B cell (primary cell): ENCODE measurements around the gene CD109. TPM values are rescaled to one million over a fixed set of nuclear protein-coding genes. Genes with fewer than 3 reads are reported as not detected.
"Not testable (repeated sequence)": the region's sequence is repeated elsewhere in the genome, so short reads cannot be mapped to it uniquely, and the experiment has no call there.

ENCODE experiments used
- ATAC-seq: fragments of 200-7000 bp; cut with Tn5 transposase; one replicate; pipeline ENCODE4 v1.10.0; 2021; ENCODE audit warnings: low read depth, mild to moderate bottlenecking, moderate number of reproducible peaks, moderate library complexity
- CTCF ChIA-PET: fragments of 350-600 bp; sonication (Branson Sonifier 250); formaldehyde crosslinking; loops from one replicate; lab custom pipeline; 2021; ENCODE audit warnings: antibody characterized with exemption, inconsistent platforms; lab: Charles Lee
- POLR2A ChIA-PET: fragments of 350-600 bp; sonication (Branson Sonifier 250); formaldehyde crosslinking; loops from one replicate; lab custom pipeline; 2021; ENCODE audit warnings: antibody characterized with exemption; lab: Charles Lee
- DNase-seq: peaks from one replicate; pipeline ENCODE4 v3.0.0; 2013
- H2AFZ ChIP-seq: 2 replicates; pipeline ENCODE4 v1.6.1; 2012; ENCODE audit warnings: mild to moderate bottlenecking, low read depth, low read length; ENCODE audit not compliant: insufficient read depth, poor library complexity, severe bottlenecking
- H3K27ac ChIP-seq, 2 donors: 1 replicate in 1 of 2; 2 replicates in 1 of 2; pipeline ENCODE4 v1.5.1; 2012 to 2013; ENCODE audit warnings: low read length in 2 of 2, mild to moderate bottlenecking in 2 of 2, moderate library complexity in 1 of 2
- H3K27me3 ChIP-seq, 4 experiments: fragments of 200-600 bp in 1 of 4; sonication (generic) in 1 of 4; replicated peaks in 1 of 4; 1 replicate in 2 of 4; 2 replicates in 2 of 4; pipeline versions ENCODE4 v1.6.1 to v1.7.0; 2013 to 2016; ENCODE audit warnings: low read length in 3 of 4, mild to moderate bottlenecking in 2 of 4, mixed read lengths in 1 of 4, moderate library complexity in 1 of 4; ENCODE audit not compliant: insufficient read depth in 4 of 4, control insufficient read depth in 3 of 4; ENCODE audit errors: control extremely low read depth in 1 of 4
- H3K36me3 ChIP-seq, 2 experiments: replicated peaks in 1 of 2; 1 replicate in 1 of 2; 2 replicates in 1 of 2; pipeline versions ENCODE4 v1.6.1 to v1.7.1; 2013; ENCODE audit warnings: low read length in 1 of 2; ENCODE audit not compliant: insufficient read depth in 2 of 2, control insufficient read depth in 1 of 2; ENCODE audit errors: control extremely low read depth in 1 of 2, extremely low read depth in 1 of 2
- H3K4me1 ChIP-seq, 2 donors: fragments of 200-600 bp in 1 of 2; sonication (generic) in 1 of 2; 1 replicate in 1 of 2; 2 replicates in 1 of 2; pipeline versions ENCODE4 v1.5.1 to v1.6.1; 2013 to 2017; ENCODE audit warnings: low read length in 2 of 2; ENCODE audit not compliant: control insufficient read depth in 2 of 2, insufficient read depth in 2 of 2
- H3K4me2 ChIP-seq: replicated peaks from 2 replicates; pipeline ENCODE3; 2012; ENCODE audit warnings: mild to moderate bottlenecking, low read depth, low read length; ENCODE audit not compliant: poor library complexity, severe bottlenecking
- H3K4me3 ChIP-seq, 5 experiments: fragments of 200-600 bp in 1 of 5; sonication (generic) in 1 of 5; 1 replicate in 3 of 5; 2 replicates in 2 of 5; pipeline versions ENCODE4 v1.5.1 to v1.7.0; 2011 to 2016; ENCODE audit warnings: low read length in 4 of 5, mild to moderate bottlenecking in 4 of 5, low read depth in 2 of 5, control low read depth in 1 of 5, moderate library complexity in 1 of 5; ENCODE audit not compliant: insufficient read depth in 1 of 5; ENCODE audit errors: control extremely low read depth in 1 of 5, extremely low read depth in 1 of 5
- H3K79me2 ChIP-seq: fragments of 200-600 bp; sonication (generic); one replicate; pipeline ENCODE4 v1.6.0; 2016; ENCODE audit warnings: low read length; ENCODE audit not compliant: control insufficient read depth, insufficient read depth
- H3K9ac ChIP-seq: fragments of 200-600 bp; sonication (generic); 2 replicates; pipeline ENCODE4 v1.6.1; 2017; ENCODE audit warnings: mild to moderate bottlenecking, low read length, moderate library complexity
- H3K9me3 ChIP-seq, 3 donors: one replicate each; pipeline versions ENCODE4 v1.6.1 to v1.7.1; 2013; ENCODE audit warnings: low read length in 2 of 3; ENCODE audit not compliant: control insufficient read depth in 2 of 3, insufficient read depth in 1 of 3; ENCODE audit errors: control extremely low read depth in 1 of 3
- H4K20me1 ChIP-seq: 2 replicates; pipeline ENCODE4 v1.6.0; 2012; ENCODE audit warnings: mild to moderate bottlenecking, low read length; ENCODE audit not compliant: insufficient read depth, control insufficient read depth, poor library complexity, severe bottlenecking
- H3K27ac Mint-ChIP-seq: one replicate; pipeline ENCODE4 v1.8.0; 2021; ENCODE audit warnings: mixed read lengths
- H3K27me3 Mint-ChIP-seq: one replicate; pipeline ENCODE4 v1.8.0; 2021; ENCODE audit warnings: mixed read lengths
- H3K4me1 Mint-ChIP-seq: one replicate; pipeline ENCODE4 v1.8.0; 2021; ENCODE audit warnings: mixed read lengths
- H3K4me3 Mint-ChIP-seq: one replicate; pipeline ENCODE4 v1.8.0; 2021; ENCODE audit warnings: mixed read lengths
- H3K9me3 Mint-ChIP-seq: one replicate; pipeline ENCODE4 v1.8.0; 2022; ENCODE audit warnings: mixed read lengths; ENCODE audit not compliant: insufficient read depth
- EZH2 ChIP-seq: IDR thresholded peaks from 2 replicates; pipeline ENCODE4 v1.6.1; 2012; ENCODE audit warnings: borderline replicate concordance, low read depth, mild to moderate bottlenecking, moderate library complexity, low read length; ENCODE audit not compliant: insufficient read depth, poor library complexity, severe bottlenecking
- WGBS: methylation state at CpG from one replicate; pipeline ENCODE4 v1.1.5; 2013; ENCODE audit warnings: missing lambda C conversion rate; ENCODE audit not compliant: insufficient coverage; 5-methylcytosine and 5-hydroxymethylcytosine counted together
- intact Hi-C: fragments of 100-400 bp; cut with micrococcal nuclease; formaldehyde crosslinking; loops from one replicate; pipeline ENCODE4 v1.10.0; 2022
- polyA plus RNA-seq: library from polyadenylated mRNA; depleted of rRNA; stranded (reverse); fragments of >200 nt; gene quantifications from 2 replicates; pipeline ENCODE4 v1.2.3, GENCODE V29; 2012
- total RNA-seq, 2 donors: library from RNA; stranded (reverse); fragments of 120-200 nt in 1 of 2; gene quantifications; 1 replicate in 1 of 2; 2 replicates in 1 of 2; pipeline versions ENCODE4 v1.2.3 to v1.2.4, GENCODE V29; 2013 to 2022
- TF ChIP-seq, protein P1 (sequence below): fragments of 200-600 bp; IDR thresholded peaks from one replicate; pipeline ENCODE4 v1.8.0; 2022; ENCODE audit warnings: antibody characterized with exemption, mild to moderate bottlenecking

The CD109 gene
- total and polyA plus RNA-seq, 2 donors (not counting 1 experiment from before 2014, with no cell fraction given): 0.15 TPM; not detected in 1

DNA sequence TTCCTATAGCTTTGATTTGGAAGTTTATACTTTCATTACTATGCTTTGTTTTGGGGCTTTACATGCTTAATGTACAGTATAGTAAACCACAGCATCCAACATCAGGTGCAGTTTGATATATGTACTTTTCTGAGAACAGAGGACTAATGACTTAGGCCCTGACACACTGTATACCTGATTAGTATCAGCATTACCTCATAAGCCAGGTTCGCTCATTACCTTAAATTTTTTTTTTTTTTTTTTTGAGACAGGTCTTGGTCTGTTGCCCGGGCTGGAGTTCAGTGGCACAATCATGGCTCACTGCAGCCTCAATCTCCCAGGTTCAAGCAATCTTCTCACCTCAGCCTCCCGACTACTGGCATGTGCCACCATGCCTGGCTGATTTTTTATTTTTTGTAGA, 28.4 kb downstream of the CD109 start:
- H3K27ac Mint-ChIP-seq: no peak overlapping the region
- TF ChIP-seq, protein P1, sequence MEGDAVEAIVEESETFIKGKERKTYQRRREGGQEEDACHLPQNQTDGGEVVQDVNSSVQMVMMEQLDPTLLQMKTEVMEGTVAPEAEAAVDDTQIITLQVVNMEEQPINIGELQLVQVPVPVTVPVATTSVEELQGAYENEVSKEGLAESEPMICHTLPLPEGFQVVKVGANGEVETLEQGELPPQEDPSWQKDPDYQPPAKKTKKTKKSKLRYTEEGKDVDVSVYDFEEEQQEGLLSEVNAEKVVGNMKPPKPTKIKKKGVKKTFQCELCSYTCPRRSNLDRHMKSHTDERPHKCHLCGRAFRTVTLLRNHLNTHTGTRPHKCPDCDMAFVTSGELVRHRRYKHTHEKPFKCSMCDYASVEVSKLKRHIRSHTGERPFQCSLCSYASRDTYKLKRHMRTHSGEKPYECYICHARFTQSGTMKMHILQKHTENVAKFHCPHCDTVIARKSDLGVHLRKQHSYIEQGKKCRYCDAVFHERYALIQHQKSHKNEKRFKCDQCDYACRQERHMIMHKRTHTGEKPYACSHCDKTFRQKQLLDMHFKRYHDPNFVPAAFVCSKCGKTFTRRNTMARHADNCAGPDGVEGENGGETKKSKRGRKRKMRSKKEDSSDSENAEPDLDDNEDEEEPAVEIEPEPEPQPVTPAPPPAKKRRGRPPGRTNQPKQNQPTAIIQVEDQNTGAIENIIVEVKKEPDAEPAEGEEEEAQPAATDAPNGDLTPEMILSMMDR: no peak
- TF ChIP-seq EZH2: no peak
- intact Hi-C loops: no loop called here
- no peak overlapping the region for H2AFZ ChIP-seq
- no peaks in the 10 kb centered on the region for H3K27me3 Mint-ChIP-seq
- H3K79me2 ChIP-seq: no peaks in the 10 kb centered on the region
- H3K9me3 ChIP-seq: no peaks in the 10 kb centered on the region
- peaks cover 8% of the 10 kb centered on the region for H3K4me1 Mint-ChIP-seq
- H4K20me1 ChIP-seq: no peaks in the 10 kb centered on the region
- H3K27ac ChIP-seq: no peak overlapping the region
- H3K4me3 Mint-ChIP-seq: no peak overlapping the region
- no peaks in the 10 kb centered on the region for H3K27me3 ChIP-seq
- H3K9ac ChIP-seq: no peak overlapping the region
- ChIA-PET POLR2A (no interaction called here), CTCF (interaction anchor here (0.9 kb wide), 1 partner anchor 15 kb away, joined by 3 read pairs; no protein-coding TSS in a partner anchor)
- H3K4me3 ChIP-seq: no peak overlapping the region
- no peaks in the 10 kb centered on the region for H3K9me3 Mint-ChIP-seq
- H3K4me2 ChIP-seq: no peak overlapping the region
- H3K4me1 ChIP-seq: no peaks in the 10 kb centered on the region
- no peak for ATAC-seq
- no peak for DNase-seq
- H3K36me3 ChIP-seq: no peaks in the 10 kb centered on the region
- WGBS: 80% methylated on average over 1 of the region's 3 CpGs

DNA sequence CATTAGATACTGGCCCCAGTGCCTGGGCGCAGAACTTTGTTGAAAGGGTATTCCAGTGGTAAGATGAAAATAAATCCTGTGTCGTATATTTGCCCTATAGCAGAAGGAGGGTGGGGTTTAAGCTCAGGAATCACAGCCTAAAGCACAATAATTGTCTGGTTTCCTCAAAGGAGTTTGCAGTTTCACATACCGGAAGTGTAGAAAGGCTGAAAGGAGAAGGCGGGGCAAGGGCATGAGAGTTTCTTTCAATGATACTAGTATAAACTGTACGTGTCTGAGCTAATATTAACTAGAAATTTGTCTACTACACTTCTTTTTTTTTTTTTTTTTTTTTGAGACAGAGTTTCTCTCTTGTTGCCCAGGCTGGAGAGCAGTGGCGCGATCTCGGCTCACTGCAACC, 29.2 kb downstream of the CD109 start:
- H3K4me1 Mint-ChIP-seq, H3K4me1 ChIP-seq, H3K27me3 Mint-ChIP-seq, H3K79me2 ChIP-seq, POLR2A ChIA-PET, H3K36me3 ChIP-seq, DNase-seq, H4K20me1 ChIP-seq, H3K9ac ChIP-seq, CTCF ChIA-PET, H3K27ac ChIP-seq, H3K27me3 ChIP-seq, intact Hi-C loops, H3K9me3 ChIP-seq, H3K9me3 Mint-ChIP-seq: not testable (repeated sequence)
- Mint-ChIP-seq H3K27ac (peak overlapping the region; percentile 29), H3K4me3 (peak overlapping the region; percentile 73)
- WGBS: 8% methylated on average over 2 of the region's 8 CpGs
- Histone ChIP-seq H3K4me2 (peak overlapping the region; percentile 35), H2AFZ (peak overlapping the region; percentile 38), H3K4me3 (peak overlapping the region in 2 of 5 experiments; percentile 5 to 41)
- peak; percentile 28 for ATAC-seq
